ENCODE measurements around the gene GPC6.

DNA sequence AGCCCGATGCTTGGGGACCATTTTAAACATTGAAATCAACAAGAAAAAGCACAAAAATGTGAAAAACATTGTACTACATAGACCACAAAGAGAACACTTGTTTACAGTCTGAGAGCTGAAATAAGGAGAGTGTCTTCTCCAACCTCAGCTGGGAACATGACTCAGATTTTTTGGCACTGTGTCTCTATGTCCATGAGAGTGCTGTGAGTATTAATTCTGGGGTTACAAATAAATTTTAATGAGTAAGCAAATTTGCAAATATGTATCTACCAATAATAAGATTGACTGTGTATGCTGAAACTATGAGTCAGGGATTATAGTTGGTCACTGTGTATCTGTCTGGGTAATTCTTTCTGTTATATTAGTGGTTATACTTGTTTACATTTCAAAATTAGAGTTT is 1078.9 kb downstream of the GPC6 start:
- TF ChIP-seq, protein P1, sequence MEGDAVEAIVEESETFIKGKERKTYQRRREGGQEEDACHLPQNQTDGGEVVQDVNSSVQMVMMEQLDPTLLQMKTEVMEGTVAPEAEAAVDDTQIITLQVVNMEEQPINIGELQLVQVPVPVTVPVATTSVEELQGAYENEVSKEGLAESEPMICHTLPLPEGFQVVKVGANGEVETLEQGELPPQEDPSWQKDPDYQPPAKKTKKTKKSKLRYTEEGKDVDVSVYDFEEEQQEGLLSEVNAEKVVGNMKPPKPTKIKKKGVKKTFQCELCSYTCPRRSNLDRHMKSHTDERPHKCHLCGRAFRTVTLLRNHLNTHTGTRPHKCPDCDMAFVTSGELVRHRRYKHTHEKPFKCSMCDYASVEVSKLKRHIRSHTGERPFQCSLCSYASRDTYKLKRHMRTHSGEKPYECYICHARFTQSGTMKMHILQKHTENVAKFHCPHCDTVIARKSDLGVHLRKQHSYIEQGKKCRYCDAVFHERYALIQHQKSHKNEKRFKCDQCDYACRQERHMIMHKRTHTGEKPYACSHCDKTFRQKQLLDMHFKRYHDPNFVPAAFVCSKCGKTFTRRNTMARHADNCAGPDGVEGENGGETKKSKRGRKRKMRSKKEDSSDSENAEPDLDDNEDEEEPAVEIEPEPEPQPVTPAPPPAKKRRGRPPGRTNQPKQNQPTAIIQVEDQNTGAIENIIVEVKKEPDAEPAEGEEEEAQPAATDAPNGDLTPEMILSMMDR (IDR thresholded peaks at IDR 0.05), result no peak
- TF ChIP-seq POLR2A (IDR thresholded peaks at IDR 0.05) (no peak), EP300 (IDR thresholded peaks at IDR 0.05) (no peak), POLR2AphosphoS5 (IDR thresholded peaks at IDR 0.05) (no peak)
